NCI-H748 treated with DMSO at 0.1 percent for 48 hours (cell line): ENCODE measurements around the gene LRIT1.

Source experiments
- DNase-seq: peaks from one replicate; lab custom pipeline; 2025; lab: John Stamatoyannopoulos, UW

Gene LRIT1

GRCh38 chr10:84191106-84191505 is 50.2 kb downstream of the LRIT1 start:
- no peak for DNase-seq

- DNase-seq, result no peak
Measured at GRCh38 chr10:84190621-84191020, 50.7 kb downstream of the LRIT1 start.

DNA sequence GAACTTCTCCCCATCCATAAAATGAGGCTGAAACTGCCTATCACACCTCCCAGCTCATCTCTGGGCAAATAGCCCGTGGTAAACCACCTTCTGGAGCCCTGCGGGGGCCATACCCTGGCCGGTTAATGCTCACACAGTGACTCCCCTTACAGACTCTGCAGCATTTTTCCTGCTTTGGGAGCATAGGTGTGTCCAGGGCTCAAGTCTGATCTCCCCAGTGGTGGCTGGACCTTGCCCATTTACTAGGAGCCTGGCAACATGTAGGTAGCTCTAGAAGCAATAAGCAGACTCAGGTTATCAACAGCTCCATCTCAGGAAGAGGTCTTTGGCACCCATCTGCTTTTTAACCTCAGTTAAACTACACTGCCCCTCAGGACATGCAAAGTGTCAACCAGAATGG is 52.5 kb downstream of the LRIT1 start:
- DNase-seq, result no peak

DNA sequence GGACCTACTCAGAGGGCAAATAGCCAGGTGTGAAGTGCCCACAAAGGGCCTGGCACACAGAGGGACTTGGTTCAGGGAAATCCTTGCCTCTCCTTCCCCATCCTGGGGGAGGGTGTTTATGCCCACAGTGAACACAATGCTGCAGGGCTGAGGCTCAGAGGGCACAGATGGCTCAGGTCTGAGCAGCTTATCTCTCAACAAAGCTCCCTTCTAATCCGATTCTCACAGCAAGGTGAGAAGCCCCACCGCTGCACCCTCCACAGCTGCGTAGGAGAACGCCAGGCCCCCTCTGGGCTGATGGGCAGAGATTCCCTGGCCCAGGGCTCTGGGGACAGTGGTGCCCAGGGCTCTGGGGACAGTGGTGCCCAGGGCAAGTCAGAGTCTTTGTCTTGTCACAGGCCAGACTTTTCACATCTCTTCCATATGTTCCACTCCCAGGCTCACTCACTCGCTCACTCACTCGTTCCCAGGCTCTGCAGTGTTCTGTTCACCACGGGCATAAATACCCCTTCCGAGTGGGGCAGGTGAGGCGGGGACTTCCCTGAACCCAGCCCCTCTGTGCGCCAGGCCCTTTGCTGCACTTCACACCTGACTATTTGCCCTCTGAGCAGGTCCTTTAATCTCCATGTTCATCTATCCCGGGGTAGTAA is 55.7 kb downstream of the LRIT1 start:
- DNase-seq, result no peak

DNA sequence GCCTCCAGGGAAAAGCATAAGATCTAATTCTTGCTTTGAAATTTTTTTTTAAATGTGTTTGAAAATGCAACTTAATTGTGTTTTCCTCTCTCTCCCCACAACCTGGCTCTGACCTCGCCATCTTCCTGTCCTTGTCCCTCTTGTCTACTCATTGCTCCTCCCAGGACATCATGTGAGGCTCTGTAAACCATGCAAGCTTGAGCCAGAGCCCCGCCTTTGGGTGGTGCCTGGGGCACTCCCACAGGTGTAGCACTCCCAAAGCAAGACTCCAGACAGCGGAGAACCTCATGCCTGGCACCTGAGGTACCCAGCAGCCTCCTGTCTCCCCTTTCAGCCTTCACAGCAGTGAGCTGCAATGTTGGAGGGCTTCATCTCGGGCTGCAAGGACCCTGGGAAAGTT is 56.8 kb downstream of the LRIT1 start:
- no peak for DNase-seq

- DNase-seq, result no peak
Measured at GRCh38 chr10:84181631-84182030, 59.7 kb downstream of the LRIT1 start.
